ENCODE measurements around the gene RPS24.

Gene RPS24

DNA sequence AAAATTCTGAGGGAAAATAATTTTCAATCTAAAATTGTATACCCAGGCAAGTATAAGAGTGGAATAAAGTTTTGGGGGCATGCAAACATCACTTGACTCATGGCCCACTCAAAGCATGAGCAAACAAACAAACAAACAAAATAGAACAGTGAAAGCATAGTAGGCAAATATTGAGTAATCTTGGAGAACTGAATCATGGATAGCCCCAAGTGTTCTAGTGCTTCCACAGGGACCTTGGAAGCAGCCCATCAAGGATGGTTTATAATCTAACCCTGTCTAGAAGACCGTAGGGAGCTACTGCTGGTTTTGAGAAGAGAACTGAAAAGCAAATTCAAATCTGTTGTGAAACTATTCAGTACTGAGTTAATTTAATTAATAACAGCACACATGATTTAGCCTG is 26.5 kb upstream of the RPS24 start:
- Histone ChIP-seq H4K20me1 (ENCODE audit: control insufficient read depth, insufficient read depth, low read depth, low read length) (no peaks in the 10 kb centered on the region), H3K4me1 (ENCODE audit: control insufficient read depth, low read length) (no peaks in the 10 kb centered on the region), H3K27ac (ENCODE audit: low read depth, low read length) (no peak overlapping the region), H3K9me2 (replicated peaks; ENCODE audit: control insufficient read depth, low read length) (no peaks in the 10 kb centered on the region), H3K79me2 (ENCODE audit: control insufficient read depth, low read length) (no peaks in the 10 kb centered on the region), H3K4me3 (ENCODE audit: low read length) (no peak overlapping the region), H3K27me3 (ENCODE audit: control insufficient read depth, low read length) (no peaks in the 10 kb centered on the region), H3K36me3 (ENCODE audit: control insufficient read depth, low read length) (peaks cover 86% of the 10 kb centered on the region), H3K4me2 (ENCODE audit: low read length) (no peak overlapping the region), H3F3A (ENCODE audit: control insufficient read depth, insufficient read depth) (no peaks in the 10 kb centered on the region), H3K9me3 (ENCODE audit: control insufficient read depth, insufficient read depth, low read length) (no peaks in the 10 kb centered on the region)
- no peak for TF ChIP-seq EZH2phosphoT487 (IDR thresholded peaks at IDR 0.05; ENCODE audit: borderline replicate concordance, low read length)
- TF ChIP-seq, protein P1, sequence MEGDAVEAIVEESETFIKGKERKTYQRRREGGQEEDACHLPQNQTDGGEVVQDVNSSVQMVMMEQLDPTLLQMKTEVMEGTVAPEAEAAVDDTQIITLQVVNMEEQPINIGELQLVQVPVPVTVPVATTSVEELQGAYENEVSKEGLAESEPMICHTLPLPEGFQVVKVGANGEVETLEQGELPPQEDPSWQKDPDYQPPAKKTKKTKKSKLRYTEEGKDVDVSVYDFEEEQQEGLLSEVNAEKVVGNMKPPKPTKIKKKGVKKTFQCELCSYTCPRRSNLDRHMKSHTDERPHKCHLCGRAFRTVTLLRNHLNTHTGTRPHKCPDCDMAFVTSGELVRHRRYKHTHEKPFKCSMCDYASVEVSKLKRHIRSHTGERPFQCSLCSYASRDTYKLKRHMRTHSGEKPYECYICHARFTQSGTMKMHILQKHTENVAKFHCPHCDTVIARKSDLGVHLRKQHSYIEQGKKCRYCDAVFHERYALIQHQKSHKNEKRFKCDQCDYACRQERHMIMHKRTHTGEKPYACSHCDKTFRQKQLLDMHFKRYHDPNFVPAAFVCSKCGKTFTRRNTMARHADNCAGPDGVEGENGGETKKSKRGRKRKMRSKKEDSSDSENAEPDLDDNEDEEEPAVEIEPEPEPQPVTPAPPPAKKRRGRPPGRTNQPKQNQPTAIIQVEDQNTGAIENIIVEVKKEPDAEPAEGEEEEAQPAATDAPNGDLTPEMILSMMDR (IDR thresholded peaks at IDR 0.05; ENCODE audit: low read depth, low read length, poor library complexity, severe bottlenecking): no peak

DNA sequence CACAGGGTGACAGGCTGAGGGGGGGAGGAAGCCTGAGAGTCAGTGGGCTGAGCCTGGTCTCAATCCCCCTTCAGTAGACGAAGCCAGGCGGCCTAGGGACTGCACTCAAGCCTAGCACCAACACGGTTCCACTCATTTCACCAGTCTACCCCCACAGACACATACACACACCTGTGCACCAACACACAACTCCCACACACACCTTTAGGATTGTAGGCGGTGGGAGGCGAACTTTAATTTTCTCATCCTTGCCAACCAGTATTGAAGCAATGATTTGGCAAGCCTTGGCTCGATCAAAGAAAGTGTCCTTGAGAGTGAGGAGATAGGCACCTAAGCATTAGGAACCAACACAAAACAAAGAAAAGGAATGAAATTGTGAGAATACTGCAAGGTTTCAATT is 24.0 kb upstream of the RPS24 start:
- Histone ChIP-seq H3F3A (ENCODE audit: control insufficient read depth, insufficient read depth) (no peaks in the 10 kb centered on the region), H3K79me2 (ENCODE audit: control insufficient read depth, low read length) (no peaks in the 10 kb centered on the region), H3K9me2 (replicated peaks; ENCODE audit: control insufficient read depth, low read length) (no peaks in the 10 kb centered on the region), H3K27ac (ENCODE audit: low read depth, low read length) (no peak overlapping the region), H3K4me3 (ENCODE audit: low read length) (no peak overlapping the region), H3K4me2 (ENCODE audit: low read length) (no peak overlapping the region), H4K20me1 (ENCODE audit: control insufficient read depth, insufficient read depth, low read depth, low read length) (no peaks in the 10 kb centered on the region), H3K27me3 (ENCODE audit: control insufficient read depth, low read length) (no peaks in the 10 kb centered on the region), H3K4me1 (ENCODE audit: control insufficient read depth, low read length) (no peaks in the 10 kb centered on the region), H3K9me3 (ENCODE audit: control insufficient read depth, insufficient read depth, low read length) (no peaks in the 10 kb centered on the region), H3K36me3 (ENCODE audit: control insufficient read depth, low read length) (peaks cover 86% of the 10 kb centered on the region)
- TF ChIP-seq, protein P1 (IDR thresholded peaks at IDR 0.05; ENCODE audit: low read depth, low read length, poor library complexity, severe bottlenecking): no peak
- TF ChIP-seq EZH2phosphoT487 (IDR thresholded peaks at IDR 0.05; ENCODE audit: borderline replicate concordance, low read length): no peak

DNA sequence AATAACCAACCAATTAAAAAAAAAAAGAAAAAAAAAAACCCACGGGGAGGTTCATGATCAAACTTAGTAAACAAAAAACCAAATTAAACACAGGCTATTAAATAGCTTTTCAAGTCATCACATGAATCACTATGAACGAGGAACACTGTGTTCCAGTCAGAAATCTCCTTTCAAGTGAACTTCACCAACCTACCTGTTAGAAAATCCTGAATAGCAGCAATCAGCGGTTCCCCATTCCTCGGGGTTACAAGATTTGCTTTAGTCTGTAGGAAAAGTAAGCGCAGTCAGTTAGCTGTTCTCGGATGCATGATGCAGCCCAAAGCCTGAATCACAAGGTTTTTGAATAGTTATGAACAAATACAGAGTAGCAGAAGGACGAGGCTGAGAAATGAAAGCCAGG is 23.4 kb upstream of the RPS24 start:
- Histone ChIP-seq H3K4me2 (ENCODE audit: low read length) (no peak overlapping the region), H3K27me3 (ENCODE audit: control insufficient read depth, low read length) (no peaks in the 10 kb centered on the region), H3F3A (ENCODE audit: control insufficient read depth, insufficient read depth) (no peaks in the 10 kb centered on the region), H3K4me3 (ENCODE audit: low read length) (no peak overlapping the region), H3K9me2 (replicated peaks; ENCODE audit: control insufficient read depth, low read length) (no peaks in the 10 kb centered on the region), H3K4me1 (ENCODE audit: control insufficient read depth, low read length) (no peaks in the 10 kb centered on the region), H3K79me2 (ENCODE audit: control insufficient read depth, low read length) (no peaks in the 10 kb centered on the region), H3K9me3 (ENCODE audit: control insufficient read depth, insufficient read depth, low read length) (no peaks in the 10 kb centered on the region), H4K20me1 (ENCODE audit: control insufficient read depth, insufficient read depth, low read depth, low read length) (no peaks in the 10 kb centered on the region), H3K27ac (ENCODE audit: low read depth, low read length) (no peak overlapping the region), H3K36me3 (ENCODE audit: control insufficient read depth, low read length) (peaks cover 84% of the 10 kb centered on the region)
- TF ChIP-seq EZH2phosphoT487 (IDR thresholded peaks at IDR 0.05; ENCODE audit: borderline replicate concordance, low read length): no peak
- TF ChIP-seq, protein P1 (IDR thresholded peaks at IDR 0.05; ENCODE audit: low read depth, low read length, poor library complexity, severe bottlenecking): no peak

DNA sequence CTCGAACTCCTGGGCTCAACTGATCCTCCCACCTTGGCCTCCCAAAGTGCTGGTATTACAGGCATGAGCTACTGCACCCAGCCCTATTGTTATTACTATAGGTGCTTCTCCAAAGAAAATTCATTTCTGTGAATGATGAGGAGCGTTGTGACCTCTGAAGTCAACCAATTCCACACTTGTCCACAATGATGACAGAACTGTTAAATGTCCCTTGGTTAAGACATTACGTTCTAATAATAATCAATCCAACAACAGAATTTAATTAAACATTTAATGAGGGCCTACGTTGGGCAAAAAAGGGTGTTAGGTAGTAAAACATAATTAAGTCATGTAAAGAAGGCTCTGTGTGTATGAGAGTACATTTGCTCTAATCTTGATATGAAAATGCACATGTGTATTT is 22.6 kb upstream of the RPS24 start:
- H3K9me2 ChIP-seq (replicated peaks; ENCODE audit: control insufficient read depth, low read length): no peaks in the 10 kb centered on the region
- no peaks in the 10 kb centered on the region for H3K79me2 ChIP-seq (ENCODE audit: control insufficient read depth, low read length)
- H3F3A ChIP-seq (ENCODE audit: control insufficient read depth, insufficient read depth): no peaks in the 10 kb centered on the region
- H3K36me3 ChIP-seq (ENCODE audit: control insufficient read depth, low read length): peaks cover 85% of the 10 kb centered on the region
- TF ChIP-seq EZH2phosphoT487 (IDR thresholded peaks at IDR 0.05; ENCODE audit: borderline replicate concordance, low read length): no peak
- TF ChIP-seq, protein P1 (IDR thresholded peaks at IDR 0.05; ENCODE audit: low read depth, low read length, poor library complexity, severe bottlenecking): no peak
- H3K4me1 ChIP-seq (ENCODE audit: control insufficient read depth, low read length): no peaks in the 10 kb centered on the region
- no peaks in the 10 kb centered on the region for H4K20me1 ChIP-seq (ENCODE audit: control insufficient read depth, insufficient read depth, low read depth, low read length)
- H3K4me2 ChIP-seq (ENCODE audit: low read length): no peak overlapping the region
- no peaks in the 10 kb centered on the region for H3K27me3 ChIP-seq (ENCODE audit: control insufficient read depth, low read length)
- H3K9me3 ChIP-seq (ENCODE audit: control insufficient read depth, insufficient read depth, low read length): no peaks in the 10 kb centered on the region
- no peak overlapping the region for H3K4me3 ChIP-seq (ENCODE audit: low read length)
- H3K27ac ChIP-seq (ENCODE audit: low read depth, low read length): no peak overlapping the region
